DOHH2 (cell line): ENCODE data around the gene NAV2.

ENCODE experiments used
- H3F3A ChIP-seq: fragments of 200-600 bp; sonication (generic), shearing (Covaris generic); 2 replicates; pipeline ENCODE4 v1.6.0; 2016; ENCODE audit warnings: antibody characterized with exemption, mild to moderate bottlenecking; ENCODE audit not compliant: control insufficient read depth, insufficient read depth
- H3K27ac ChIP-seq: fragments of 200-600 bp; sonication (generic); 2 replicates; pipeline ENCODE4 v1.5.1; 2014; ENCODE audit warnings: low read depth, mild to moderate bottlenecking, low read length, moderate library complexity
- H3K27me3 ChIP-seq: fragments of 200-600 bp; sonication (generic); 2 replicates; pipeline ENCODE4 v1.6.1; 2014; ENCODE audit warnings: mild to moderate bottlenecking, low read length, mixed read lengths; ENCODE audit not compliant: control insufficient read depth
- H3K36me3 ChIP-seq: fragments of 200-600 bp; sonication (generic); 2 replicates; pipeline ENCODE4 v1.6.1; 2014; ENCODE audit warnings: mild to moderate bottlenecking, low read length, moderate library complexity, mixed read lengths; ENCODE audit not compliant: control insufficient read depth
- H3K4me1 ChIP-seq: fragments of 200-600 bp; sonication (generic); 2 replicates; pipeline ENCODE4 v1.6.1; 2014; ENCODE audit warnings: mild to moderate bottlenecking, low read length, mixed read lengths; ENCODE audit not compliant: control insufficient read depth
- H3K4me2 ChIP-seq: fragments of 200-600 bp; sonication (generic); 2 replicates; pipeline ENCODE4 v1.6.0; 2014; ENCODE audit warnings: mild to moderate bottlenecking, low read length, moderate library complexity
- H3K4me3 ChIP-seq: fragments of 200-600 bp; sonication (generic); 2 replicates; pipeline ENCODE4 v1.5.1; 2014; ENCODE audit warnings: mild to moderate bottlenecking, low read length, mixed read lengths
- H3K79me2 ChIP-seq: fragments of 200-600 bp; sonication (generic); 2 replicates; pipeline ENCODE4 v1.6.1; 2014; ENCODE audit warnings: mild to moderate bottlenecking, low read length, mixed read lengths; ENCODE audit not compliant: control insufficient read depth
- H3K9me2 ChIP-seq: fragments of 200-600 bp; sonication (generic); replicated peaks from 2 replicates; pipeline ENCODE4 v1.6.1; 2014; ENCODE audit warnings: mild to moderate bottlenecking, low read length, mixed read lengths; ENCODE audit not compliant: control insufficient read depth
- H3K9me3 ChIP-seq: fragments of 200-600 bp; sonication (generic); 2 replicates; pipeline ENCODE4 v1.6.1; 2014; ENCODE audit warnings: antibody characterized with exemption, low read length, mixed read lengths; ENCODE audit not compliant: control insufficient read depth, insufficient read depth
- H4K20me1 ChIP-seq: fragments of 200-600 bp; sonication (generic); 2 replicates; pipeline ENCODE4 v1.6.0; 2014; ENCODE audit warnings: low read depth, mild to moderate bottlenecking, antibody characterized with exemption, low read length, moderate library complexity; ENCODE audit not compliant: control insufficient read depth, insufficient read depth
- CTCF ChIP-seq: fragments of 200-600 bp; sonication (generic); IDR thresholded peaks from one replicate; pipeline ENCODE4 v1.5.1; 2014; ENCODE audit warnings: antibody characterized with exemption, mild to moderate bottlenecking, low read depth, low read length; ENCODE audit not compliant: poor library complexity, severe bottlenecking
- EZH2phosphoT487 ChIP-seq: fragments of 200-600 bp; sonication (generic); IDR thresholded peaks from 2 replicates; pipeline ENCODE4 v1.6.1; 2017; ENCODE audit warnings: borderline replicate concordance, mild to moderate bottlenecking, antibody characterized with exemption, low read length, moderate library complexity, mixed read lengths

The NAV2 gene

DNA sequence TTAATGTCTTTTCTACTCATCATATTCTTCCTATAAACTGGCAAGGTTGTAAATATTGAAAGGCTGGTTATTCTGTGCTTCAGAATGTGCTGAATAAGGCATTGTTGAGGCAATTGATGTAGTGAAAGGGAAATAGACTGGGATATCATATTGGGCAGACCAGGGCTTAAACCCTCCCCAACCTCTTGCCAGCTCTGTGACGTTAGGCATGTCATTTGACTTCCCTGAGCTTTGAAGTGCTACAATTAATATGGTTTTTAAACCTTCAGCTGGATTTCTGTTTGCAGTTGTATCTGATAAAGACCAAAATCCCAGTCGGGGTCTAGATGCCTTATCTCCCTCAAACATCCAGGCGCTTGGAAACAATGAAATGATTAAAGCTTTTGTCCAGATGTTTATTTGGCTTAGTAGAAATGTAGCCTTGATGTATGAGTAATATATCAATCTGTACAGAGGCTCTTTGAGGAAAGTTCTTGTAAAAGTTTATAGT, 239.5 kb downstream of the NAV2 start:
- TF ChIP-seq CTCF (no peak), EZH2phosphoT487 (no peak)
- H3K79me2 ChIP-seq: no peaks in the 10 kb centered on the region
- H4K20me1 ChIP-seq: no peaks in the 10 kb centered on the region
- H3K9me3 ChIP-seq: no peaks in the 10 kb centered on the region
- H3K36me3 ChIP-seq: no peaks in the 10 kb centered on the region
- no peak overlapping the region; the same call in 1 of the 2 replicates for H3K4me3 ChIP-seq
- H3K27ac ChIP-seq: no peak overlapping the region
- H3K9me2 ChIP-seq: no peaks in the 10 kb centered on the region
- H3K4me1 ChIP-seq: peaks cover 5% of the 10 kb centered on the region; the same call in 1 of the 2 replicates
- no peaks in the 10 kb centered on the region for H3F3A ChIP-seq
- H3K27me3 ChIP-seq: peaks cover 13% of the 10 kb centered on the region
- peak overlapping the region; percentile 65 for H3K4me2 ChIP-seq

DNA sequence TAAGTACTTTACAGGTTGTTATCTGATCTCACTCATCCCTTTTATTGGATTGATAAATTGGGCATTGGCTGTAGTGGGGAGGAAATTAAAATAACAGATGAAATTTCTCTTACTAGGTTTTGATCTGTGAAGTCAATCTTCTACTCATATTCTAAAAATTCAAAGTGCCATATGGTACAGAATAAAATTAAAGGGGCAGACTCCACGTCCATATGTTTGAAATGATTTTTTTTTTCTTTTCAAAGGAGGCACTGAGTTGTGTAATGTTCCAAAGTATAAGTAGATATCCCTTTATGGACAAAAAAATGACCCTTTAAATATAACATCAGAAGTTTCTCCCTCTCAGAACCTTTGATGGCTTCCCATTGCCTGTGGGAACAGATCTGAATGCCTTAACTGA, 240.3 kb downstream of the NAV2 start:
- Histone ChIP-seq H3K4me3 (no peak overlapping the region), H4K20me1 (no peaks in the 10 kb centered on the region), H3K9me2 (no peaks in the 10 kb centered on the region), H3K4me1 (peaks cover 5% of the 10 kb centered on the region; the same call in 1 of the 2 replicates), H3F3A (no peaks in the 10 kb centered on the region), H3K27ac (no peak overlapping the region), H3K27me3 (peaks cover 13% of the 10 kb centered on the region), H3K79me2 (no peaks in the 10 kb centered on the region), H3K4me2 (no peak overlapping the region), H3K9me3 (no peaks in the 10 kb centered on the region), H3K36me3 (no peaks in the 10 kb centered on the region)
- no peak for TF ChIP-seq EZH2phosphoT487
- no peak for TF ChIP-seq CTCF

- Histone ChIP-seq H3K4me2 (no peak overlapping the region), H4K20me1 (no peaks in the 10 kb centered on the region), H3K79me2 (no peaks in the 10 kb centered on the region), H3F3A (no peaks in the 10 kb centered on the region), H3K4me1 (peaks cover 5% of the 10 kb centered on the region; the same call in 1 of the 2 replicates), H3K4me3 (no peak overlapping the region), H3K27me3 (peaks cover 13% of the 10 kb centered on the region), H3K9me2 (no peaks in the 10 kb centered on the region), H3K9me3 (no peaks in the 10 kb centered on the region), H3K27ac (no peak overlapping the region), H3K36me3 (no peaks in the 10 kb centered on the region)
- TF ChIP-seq EZH2phosphoT487 (no peak), CTCF (no peak)
These were observed 240.7 kb downstream of the NAV2 start for GRCh38 chr11:19953336-19953735.

GRCh38 chr11:19953909-19954308, 241.3 kb downstream of the NAV2 start:
- no peak for TF ChIP-seq CTCF
- TF ChIP-seq EZH2phosphoT487: no peak
- Histone ChIP-seq H3K27me3 (peaks cover 13% of the 10 kb centered on the region), H3K79me2 (no peaks in the 10 kb centered on the region), H3K36me3 (no peaks in the 10 kb centered on the region), H4K20me1 (no peaks in the 10 kb centered on the region), H3K4me1 (peaks cover 5% of the 10 kb centered on the region; the same call in 1 of the 2 replicates), H3K4me3 (no peak overlapping the region), H3K27ac (no peak overlapping the region), H3K4me2 (no peak overlapping the region), H3K9me2 (no peaks in the 10 kb centered on the region), H3F3A (no peaks in the 10 kb centered on the region), H3K9me3 (no peaks in the 10 kb centered on the region)
